ENCODE results near the gene PUS1.

GRCh38 chr12:131986910-131987309 is 57.8 kb downstream of the PUS1 start:
- TF ChIP-seq, protein P1, sequence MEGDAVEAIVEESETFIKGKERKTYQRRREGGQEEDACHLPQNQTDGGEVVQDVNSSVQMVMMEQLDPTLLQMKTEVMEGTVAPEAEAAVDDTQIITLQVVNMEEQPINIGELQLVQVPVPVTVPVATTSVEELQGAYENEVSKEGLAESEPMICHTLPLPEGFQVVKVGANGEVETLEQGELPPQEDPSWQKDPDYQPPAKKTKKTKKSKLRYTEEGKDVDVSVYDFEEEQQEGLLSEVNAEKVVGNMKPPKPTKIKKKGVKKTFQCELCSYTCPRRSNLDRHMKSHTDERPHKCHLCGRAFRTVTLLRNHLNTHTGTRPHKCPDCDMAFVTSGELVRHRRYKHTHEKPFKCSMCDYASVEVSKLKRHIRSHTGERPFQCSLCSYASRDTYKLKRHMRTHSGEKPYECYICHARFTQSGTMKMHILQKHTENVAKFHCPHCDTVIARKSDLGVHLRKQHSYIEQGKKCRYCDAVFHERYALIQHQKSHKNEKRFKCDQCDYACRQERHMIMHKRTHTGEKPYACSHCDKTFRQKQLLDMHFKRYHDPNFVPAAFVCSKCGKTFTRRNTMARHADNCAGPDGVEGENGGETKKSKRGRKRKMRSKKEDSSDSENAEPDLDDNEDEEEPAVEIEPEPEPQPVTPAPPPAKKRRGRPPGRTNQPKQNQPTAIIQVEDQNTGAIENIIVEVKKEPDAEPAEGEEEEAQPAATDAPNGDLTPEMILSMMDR (conservative IDR thresholded peaks at IDR 0.05; ENCODE audit: low read depth, low read length) = no peak
- no peak for TF ChIP-seq EZH2 (IDR thresholded peaks at IDR 0.05; ENCODE audit: borderline replicate concordance, low read depth, low read length, poor library complexity, severe bottlenecking)

Data from A673 (cell line).